Measurements from ENCODE around the gene TRPM2.

TRPM2 gene

GRCh38 chr21:44428281-44428960 is 75.0 kb downstream of the TRPM2 start:
- no peak overlapping the region for H3K4me3 ChIP-seq (replicated peaks in 1 of 2; ENCODE audit: low read depth in 2 of 2, low read length in 2 of 2)
- peak in 1 of 2 donors; percentile 12 for DNase-seq (ENCODE audit: low read depth in 2 of 2)
- TF ChIP-seq, protein P1, sequence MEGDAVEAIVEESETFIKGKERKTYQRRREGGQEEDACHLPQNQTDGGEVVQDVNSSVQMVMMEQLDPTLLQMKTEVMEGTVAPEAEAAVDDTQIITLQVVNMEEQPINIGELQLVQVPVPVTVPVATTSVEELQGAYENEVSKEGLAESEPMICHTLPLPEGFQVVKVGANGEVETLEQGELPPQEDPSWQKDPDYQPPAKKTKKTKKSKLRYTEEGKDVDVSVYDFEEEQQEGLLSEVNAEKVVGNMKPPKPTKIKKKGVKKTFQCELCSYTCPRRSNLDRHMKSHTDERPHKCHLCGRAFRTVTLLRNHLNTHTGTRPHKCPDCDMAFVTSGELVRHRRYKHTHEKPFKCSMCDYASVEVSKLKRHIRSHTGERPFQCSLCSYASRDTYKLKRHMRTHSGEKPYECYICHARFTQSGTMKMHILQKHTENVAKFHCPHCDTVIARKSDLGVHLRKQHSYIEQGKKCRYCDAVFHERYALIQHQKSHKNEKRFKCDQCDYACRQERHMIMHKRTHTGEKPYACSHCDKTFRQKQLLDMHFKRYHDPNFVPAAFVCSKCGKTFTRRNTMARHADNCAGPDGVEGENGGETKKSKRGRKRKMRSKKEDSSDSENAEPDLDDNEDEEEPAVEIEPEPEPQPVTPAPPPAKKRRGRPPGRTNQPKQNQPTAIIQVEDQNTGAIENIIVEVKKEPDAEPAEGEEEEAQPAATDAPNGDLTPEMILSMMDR (IDR thresholded peaks at IDR 0.05; ENCODE audit: low read depth, low read length): no peak

GRCh38 chr21:44429894-44430293 is 76.5 kb downstream of the TRPM2 start:
- DNase-seq (ENCODE audit: low read depth in 2 of 2): peak in 1 of 2 donors; percentile 3
- TF ChIP-seq, protein P1 (IDR thresholded peaks at IDR 0.05; ENCODE audit: low read depth, low read length): no peak
- H3K4me3 ChIP-seq (replicated peaks in 1 of 2; ENCODE audit: low read depth in 2 of 2, low read length in 2 of 2): no peak overlapping the region

- H3K4me3 ChIP-seq (replicated peaks in 1 of 2; ENCODE audit: low read depth in 2 of 2, low read length in 2 of 2): no peak overlapping the region
- no peak for DNase-seq (ENCODE audit: low read depth in 2 of 2)
- TF ChIP-seq, protein P1 (IDR thresholded peaks at IDR 0.05; ENCODE audit: low read depth, low read length): no peak
These were observed 77.9 kb downstream of the TRPM2 start for GRCh38 chr21:44431300-44431699.

DNA sequence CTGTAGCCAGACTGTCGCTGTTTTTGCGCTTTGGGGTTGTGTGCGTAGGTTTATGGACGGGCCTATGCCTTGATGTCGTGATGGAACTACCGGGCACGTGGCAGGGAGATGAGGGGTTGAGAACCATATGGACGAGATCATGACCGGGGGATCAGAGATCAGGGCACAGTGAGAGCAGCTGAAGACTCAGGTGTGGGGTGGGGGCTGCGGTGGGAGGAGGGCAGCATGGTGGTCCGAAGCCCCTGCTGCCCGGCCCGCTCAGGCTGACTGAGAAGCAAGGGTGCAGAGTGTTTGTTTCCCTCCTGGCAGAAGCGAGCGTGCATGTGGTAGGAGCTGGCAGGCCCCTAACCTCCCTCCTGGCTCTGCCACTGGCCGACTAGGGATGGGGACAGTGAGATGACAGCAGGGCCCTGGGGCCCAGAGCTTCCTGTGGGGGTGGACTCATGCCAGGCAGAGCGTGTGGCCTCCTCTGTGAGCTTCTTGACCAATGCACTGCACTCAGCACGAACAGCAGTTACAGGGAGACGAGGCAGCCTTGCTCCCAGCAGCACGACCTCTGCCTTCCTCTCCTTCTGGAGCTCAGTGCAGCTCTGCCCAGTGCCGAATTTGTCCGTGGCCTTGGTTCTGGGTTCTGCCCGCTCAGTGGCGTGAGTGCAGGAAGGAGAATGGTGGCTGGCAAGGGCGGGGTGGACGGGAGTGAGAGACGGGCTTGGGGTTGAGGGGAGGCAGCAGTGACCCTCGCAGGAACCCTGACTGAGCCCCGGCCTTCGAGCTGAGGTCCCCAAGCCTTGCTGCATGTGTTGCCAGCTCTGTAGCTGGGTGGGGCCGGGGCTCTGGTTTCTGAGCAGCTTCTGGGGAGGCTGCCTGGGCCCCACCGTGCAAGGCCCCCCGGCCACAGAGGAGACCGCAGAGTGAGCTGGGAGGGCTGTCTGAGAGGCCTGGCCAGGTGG is 79.7 kb downstream of the TRPM2 start:
- TF ChIP-seq, protein P1 (IDR thresholded peaks at IDR 0.05; ENCODE audit: low read depth, low read length): no peak

DNA sequence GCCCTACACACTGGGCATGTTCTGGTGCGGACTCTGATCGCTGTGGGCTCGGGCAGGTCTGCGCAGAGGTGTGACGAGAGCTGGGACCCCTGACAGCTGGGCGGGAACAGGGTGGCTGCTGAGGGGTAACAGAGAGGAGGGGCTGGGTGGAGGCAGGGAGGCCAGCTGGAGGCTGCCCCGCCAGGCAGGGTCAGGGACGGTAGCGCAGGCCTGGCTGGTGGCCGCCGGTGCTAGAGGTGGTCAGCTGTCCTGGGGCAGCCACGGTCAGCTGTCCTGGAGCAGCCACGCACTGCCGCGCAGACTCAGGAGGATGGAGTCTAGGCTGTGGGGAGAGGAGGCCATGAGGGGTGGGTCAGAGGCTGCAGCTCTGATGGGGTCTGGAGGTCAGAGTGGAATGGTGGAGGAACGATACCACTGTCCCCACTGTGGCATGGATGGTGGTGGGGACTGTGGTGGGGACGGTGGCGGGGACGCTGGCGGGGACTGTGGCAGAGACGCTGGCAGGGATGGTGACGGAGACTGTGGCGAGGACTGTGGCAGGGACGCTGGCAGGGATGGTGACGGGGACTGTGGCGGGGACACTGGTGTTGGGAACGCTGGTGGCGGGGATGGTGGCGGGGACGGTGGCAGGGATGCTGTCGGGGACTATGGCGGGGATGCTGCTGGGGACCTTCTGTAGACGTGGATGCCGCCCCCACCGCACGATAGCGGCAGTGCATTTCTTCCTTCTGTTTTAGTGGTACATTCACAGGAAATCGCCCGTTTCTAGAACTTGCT is 80.6 kb downstream of the TRPM2 start:
- H3K4me3 ChIP-seq (replicated peaks in 1 of 2; ENCODE audit: low read depth in 2 of 2, low read length in 2 of 2): no peak overlapping the region
- no peak for DNase-seq (ENCODE audit: low read depth in 2 of 2)
- TF ChIP-seq, protein P1 (IDR thresholded peaks at IDR 0.05; ENCODE audit: low read depth, low read length): no peak

More for the DNA sequence above, 79.7 kb downstream of the TRPM2 start:
- DNase-seq (ENCODE audit: low read depth in 2 of 2): no peak
- no peak overlapping the region for H3K4me3 ChIP-seq (replicated peaks in 1 of 2; ENCODE audit: low read depth in 2 of 2, low read length in 2 of 2)

DNA sequence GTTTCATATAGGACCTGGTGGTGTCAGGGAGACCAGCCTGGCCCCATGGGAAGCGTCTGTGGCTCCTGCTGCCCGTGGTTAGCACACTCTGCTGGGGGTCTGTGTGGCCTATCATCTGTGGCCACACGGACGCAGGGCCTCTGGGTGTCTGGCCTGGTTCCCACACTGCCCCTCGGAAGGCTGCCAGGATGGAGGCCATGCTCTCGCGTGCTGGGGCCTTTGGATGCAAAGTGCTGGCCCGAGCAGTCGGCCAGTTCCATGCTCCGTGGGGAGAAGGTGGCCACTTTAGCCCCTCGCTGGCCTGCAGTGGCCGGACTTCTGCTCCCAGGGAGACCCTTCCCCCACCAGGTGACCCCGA is 81.1 kb downstream of the TRPM2 start:
- TF ChIP-seq, protein P1 (IDR thresholded peaks at IDR 0.05; ENCODE audit: low read depth, low read length): no peak
- no peak overlapping the region for H3K4me3 ChIP-seq (replicated peaks in 1 of 2; ENCODE audit: low read depth in 2 of 2, low read length in 2 of 2)
- DNase-seq (ENCODE audit: low read depth in 2 of 2): no peak
